Testis (tissue), 2 donors: ENCODE data around the gene ATP7B.

Source experiments
- POLR2A ChIP-seq: fragments of 450-650 bp; IDR thresholded peaks from one replicate; pipeline ENCODE4 v1.6.1; 2017; ENCODE audit warnings: antibody characterized with exemption, mild to moderate bottlenecking, moderate library complexity
- TF ChIP-seq, protein P1 (sequence below), 3 experiments: fragments of 450-650 bp in 2 of 3; fragments of 200-600 bp in 1 of 3; sonication (generic) in 1 of 3; IDR thresholded peaks; one replicate each; pipeline ENCODE4 v1.5.1; 2016 to 2019; ENCODE audit warnings: antibody characterized with exemption in 3 of 3, mild to moderate bottlenecking in 2 of 3, moderate library complexity in 1 of 3

DNA sequence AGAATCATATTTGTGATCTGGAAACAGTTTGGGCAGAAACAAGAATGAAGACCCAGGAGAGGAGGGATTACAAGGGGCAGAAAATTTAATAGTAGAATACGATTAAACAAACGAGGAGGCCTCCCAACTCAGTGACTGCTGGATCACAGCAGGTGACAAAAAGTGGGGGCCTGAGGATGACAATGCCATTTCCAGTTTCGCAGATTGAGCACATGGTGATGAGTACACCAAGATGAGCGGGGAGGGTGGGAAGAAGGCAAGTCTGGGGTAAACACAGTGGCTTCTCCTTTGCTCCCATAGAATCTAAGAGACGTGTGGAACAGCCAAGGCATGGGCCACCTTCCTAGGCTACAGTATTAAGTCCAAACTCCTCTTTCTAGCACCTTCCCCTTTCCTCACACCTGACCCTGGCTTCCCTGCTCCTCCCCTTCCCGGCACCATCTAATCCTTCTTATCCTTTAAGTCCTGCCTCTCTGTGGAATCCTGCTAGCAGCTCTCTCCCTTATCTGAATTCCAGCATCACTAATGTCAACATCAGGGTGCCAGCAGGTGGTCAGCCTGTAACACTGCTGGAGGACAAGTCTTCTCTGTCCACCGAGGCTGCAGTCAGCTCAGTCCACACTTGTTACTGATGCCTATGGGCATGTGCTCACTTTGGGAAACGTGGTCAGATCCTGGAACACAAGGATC, 13.5 kb downstream of the ATP7B start:
- TF ChIP-seq, protein P1, sequence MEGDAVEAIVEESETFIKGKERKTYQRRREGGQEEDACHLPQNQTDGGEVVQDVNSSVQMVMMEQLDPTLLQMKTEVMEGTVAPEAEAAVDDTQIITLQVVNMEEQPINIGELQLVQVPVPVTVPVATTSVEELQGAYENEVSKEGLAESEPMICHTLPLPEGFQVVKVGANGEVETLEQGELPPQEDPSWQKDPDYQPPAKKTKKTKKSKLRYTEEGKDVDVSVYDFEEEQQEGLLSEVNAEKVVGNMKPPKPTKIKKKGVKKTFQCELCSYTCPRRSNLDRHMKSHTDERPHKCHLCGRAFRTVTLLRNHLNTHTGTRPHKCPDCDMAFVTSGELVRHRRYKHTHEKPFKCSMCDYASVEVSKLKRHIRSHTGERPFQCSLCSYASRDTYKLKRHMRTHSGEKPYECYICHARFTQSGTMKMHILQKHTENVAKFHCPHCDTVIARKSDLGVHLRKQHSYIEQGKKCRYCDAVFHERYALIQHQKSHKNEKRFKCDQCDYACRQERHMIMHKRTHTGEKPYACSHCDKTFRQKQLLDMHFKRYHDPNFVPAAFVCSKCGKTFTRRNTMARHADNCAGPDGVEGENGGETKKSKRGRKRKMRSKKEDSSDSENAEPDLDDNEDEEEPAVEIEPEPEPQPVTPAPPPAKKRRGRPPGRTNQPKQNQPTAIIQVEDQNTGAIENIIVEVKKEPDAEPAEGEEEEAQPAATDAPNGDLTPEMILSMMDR (IDR thresholded peaks at IDR 0.05) = no peak
- no peak for TF ChIP-seq POLR2A
